GM18502 (cell line): ENCODE results near the gene CAPRIN2.

ENCODE experiments used
- ATAC-seq: cut with Tn5 transposase; IDR thresholded peaks from one replicate; pipeline ENCODE4 v1.9.1; 2021; ENCODE audit warnings: mild to moderate bottlenecking; ENCODE audit not compliant: unreplicated experiment, poor library complexity

The CAPRIN2 gene

GRCh38 chr12:30707613-30708342 is 47.0 kb downstream of the CAPRIN2 start:
- no peak for ATAC-seq

- no peak for ATAC-seq
Observed at GRCh38 chr12:30706476-30706875, 48.3 kb downstream of the CAPRIN2 start.

- no peak for ATAC-seq
Observed at GRCh38 chr12:30701056-30701455, 53.7 kb downstream of the CAPRIN2 start.

- ATAC-seq, result no peak
Observed at GRCh38 chr12:30700216-30700900, 54.4 kb downstream of the CAPRIN2 start.

- ATAC-seq, result no peak
Observed at GRCh38 chr12:30698346-30698745, 56.4 kb downstream of the CAPRIN2 start.

GRCh38 chr12:30696943-30697342 is 57.8 kb downstream of the CAPRIN2 start:
- no peak for ATAC-seq

GRCh38 chr12:30696486-30696885 is 58.3 kb downstream of the CAPRIN2 start:
- ATAC-seq, result no peak

GRCh38 chr12:30696103-30696408 is 58.7 kb downstream of the CAPRIN2 start:
- peak; percentile 44 for ATAC-seq

- peak; percentile 85 for ATAC-seq
Observed at GRCh38 chr12:30695199-30696102, 59.3 kb downstream of the CAPRIN2 start, which contains the start of gene IPO8. TSS of gene IPO8 (minus strand) at chr12:30695869. CDS start at chr12:30695647, 222 bp downstream.

- peak; percentile 30 for ATAC-seq
Observed at GRCh38 chr12:30694412-30695198, 60.1 kb downstream of the CAPRIN2 start.

- ATAC-seq, result no peak
Observed at GRCh38 chr12:30692470-30692869, 62.3 kb downstream of the CAPRIN2 start.

- no peak for ATAC-seq
Observed at GRCh38 chr12:30691122-30691879, 63.5 kb downstream of the CAPRIN2 start.

GRCh38 chr12:30687265-30687986 is 67.3 kb downstream of the CAPRIN2 start:
- ATAC-seq, result no peak

GRCh38 chr12:30679241-30679640 is 75.5 kb downstream of the CAPRIN2 start:
- no peak for ATAC-seq

- ATAC-seq, result no peak
Observed at GRCh38 chr12:30678221-30678620, 76.5 kb downstream of the CAPRIN2 start.

GRCh38 chr12:30661210-30661609 is 93.5 kb downstream of the CAPRIN2 start:
- no peak for ATAC-seq
